Stimulated activated CD4-positive, alpha-beta T cell treated with anti-CD3 and anti-CD28 coated beads, TNF-alpha, amount 100 ng/mL, for 1 hour (primary cell): ENCODE data around the gene KCNQ1.

Experiments used
- DNase-seq, 3 donors: peaks; one replicate each; pipeline ENCODE4 v3.0.0-alpha.2; 2020; ENCODE audit warnings: low read depth in 3 of 3, low spot score in 1 of 3

The KCNQ1 gene

DNA sequence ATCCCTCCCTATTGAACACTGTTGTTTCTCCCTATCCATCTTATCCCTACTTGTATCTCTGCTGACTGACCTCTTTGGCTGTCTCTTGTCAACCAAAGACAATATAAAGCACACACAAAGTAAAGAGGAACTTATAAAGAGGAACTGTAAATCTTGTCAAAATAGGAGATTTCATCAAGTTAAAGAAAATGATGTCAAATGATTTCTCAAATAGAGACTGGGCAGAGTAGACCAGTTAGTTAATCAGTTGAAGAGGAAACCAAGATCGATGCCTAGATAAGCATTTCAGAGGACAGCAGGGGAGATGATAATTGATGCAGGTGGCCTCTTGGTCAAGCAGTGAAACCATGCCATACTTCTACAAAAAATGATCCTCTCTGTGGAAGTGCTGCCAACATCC lies 232.3 kb downstream of the KCNQ1 start:
- DNase-seq, result no peak

DNA sequence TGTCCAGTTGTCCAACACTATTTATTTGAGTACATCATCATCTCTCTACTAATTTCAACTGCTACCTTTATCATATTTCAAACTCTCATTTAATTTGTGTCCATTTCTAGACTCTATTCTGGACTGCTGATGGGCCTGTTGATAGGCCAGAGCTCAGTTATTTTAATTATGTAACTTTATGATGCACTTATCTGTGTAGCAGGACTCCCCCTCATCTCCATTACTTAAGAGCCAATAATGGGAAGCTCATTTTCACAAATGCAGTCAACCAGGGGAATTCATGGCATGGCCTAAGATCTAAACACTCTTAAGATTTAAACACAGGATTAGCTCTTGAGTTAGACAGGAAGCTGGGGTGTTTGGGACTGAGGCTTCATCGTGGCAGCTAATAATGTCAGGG lies 233.6 kb downstream of the KCNQ1 start:
- no peak for DNase-seq

GRCh38 chr11:2679011-2679676 lies 234.3 kb downstream of the KCNQ1 start:
- DNase-seq, result no peak

- no peak for DNase-seq
Observed at GRCh38 chr11:2681408-2682145, 236.8 kb downstream of the KCNQ1 start.

DNA sequence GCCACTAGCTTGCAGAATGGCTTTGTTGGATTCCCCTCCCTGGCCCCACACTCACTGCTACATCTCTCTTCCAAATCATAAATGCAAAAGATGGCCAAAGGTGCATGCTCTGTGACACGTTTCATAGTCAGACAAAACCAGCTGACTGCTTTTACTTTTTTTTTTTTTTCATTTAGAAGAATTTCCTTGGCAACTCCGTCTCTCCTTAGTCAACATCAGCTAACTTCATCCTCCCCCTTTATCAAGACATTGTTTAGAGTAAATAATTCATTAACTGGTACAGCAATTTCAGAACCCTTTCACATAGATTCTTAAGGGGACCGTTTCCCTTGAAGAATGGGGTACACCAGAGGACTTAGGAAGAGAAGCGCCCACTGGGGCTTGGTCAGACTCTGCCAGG lies 239.0 kb downstream of the KCNQ1 start:
- DNase-seq, result no peak

DNA sequence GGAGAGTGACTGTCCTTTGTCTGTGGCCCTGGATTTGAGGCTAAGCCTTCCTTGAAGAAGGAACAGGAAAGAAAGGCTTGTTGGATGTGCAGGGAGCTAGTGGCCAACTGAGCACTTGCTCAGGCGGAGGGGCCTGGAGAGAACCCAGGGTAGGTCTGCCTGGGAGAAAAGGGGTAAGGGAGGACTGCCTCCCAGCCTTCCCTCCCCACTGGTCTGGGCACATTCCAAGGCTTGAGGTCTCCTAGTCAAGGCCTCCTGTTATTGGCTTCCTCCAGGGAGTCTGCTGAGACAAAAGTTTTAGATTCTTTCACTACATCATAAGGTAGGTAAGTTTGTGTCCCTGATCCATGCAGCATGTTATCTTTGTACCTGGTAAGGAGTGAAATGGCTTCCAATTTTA lies 239.8 kb downstream of the KCNQ1 start:
- no peak for DNase-seq

GRCh38 chr11:2685051-2685450 lies 240.2 kb downstream of the KCNQ1 start:
- no peak for DNase-seq

- DNase-seq, result no peak
Observed at GRCh38 chr11:2685566-2686359, 241.0 kb downstream of the KCNQ1 start.

DNA sequence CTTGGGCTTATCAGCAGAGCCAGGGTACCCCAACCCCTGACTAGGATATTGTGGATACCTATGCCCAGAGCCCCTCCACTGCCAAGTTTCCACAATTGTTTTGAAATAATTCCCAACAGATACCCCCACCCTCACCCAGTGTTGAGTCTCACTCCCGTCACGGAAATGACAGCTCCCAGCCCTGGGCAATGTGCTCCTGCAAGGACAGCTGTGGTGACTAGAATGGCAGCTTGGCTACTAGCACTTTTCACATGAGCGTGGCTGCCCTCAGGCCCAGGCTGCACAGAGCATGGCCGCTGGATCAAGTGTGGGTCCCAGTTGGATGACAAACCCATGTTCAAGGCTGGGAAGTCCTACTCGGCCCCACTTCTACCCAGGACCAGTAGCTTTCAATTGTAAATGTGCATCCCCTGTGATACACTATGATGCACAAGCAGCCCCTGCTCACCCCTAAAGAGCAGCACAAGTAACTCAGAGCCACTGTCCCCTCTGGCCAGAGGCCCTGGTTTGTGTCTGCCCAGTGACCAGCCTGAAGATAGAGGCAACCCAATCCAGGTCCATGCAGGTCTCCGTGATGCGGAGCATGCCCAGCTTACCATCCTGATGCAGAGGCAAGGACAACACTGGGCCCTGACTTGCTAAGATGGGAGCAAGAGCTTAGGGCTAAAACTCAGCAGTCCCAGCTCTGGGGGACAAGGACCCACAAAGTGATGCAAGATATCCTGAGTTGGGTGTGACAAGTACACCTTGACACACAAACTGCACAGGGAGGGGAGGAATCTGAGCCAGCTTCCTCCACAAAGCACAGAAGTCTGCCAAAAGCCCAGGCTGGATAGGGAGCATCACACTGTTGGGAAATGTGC lies 241.8 kb downstream of the KCNQ1 start:
- DNase-seq, result no peak

- no peak for DNase-seq
Observed at GRCh38 chr11:2687223-2687530, 242.4 kb downstream of the KCNQ1 start.

DNA sequence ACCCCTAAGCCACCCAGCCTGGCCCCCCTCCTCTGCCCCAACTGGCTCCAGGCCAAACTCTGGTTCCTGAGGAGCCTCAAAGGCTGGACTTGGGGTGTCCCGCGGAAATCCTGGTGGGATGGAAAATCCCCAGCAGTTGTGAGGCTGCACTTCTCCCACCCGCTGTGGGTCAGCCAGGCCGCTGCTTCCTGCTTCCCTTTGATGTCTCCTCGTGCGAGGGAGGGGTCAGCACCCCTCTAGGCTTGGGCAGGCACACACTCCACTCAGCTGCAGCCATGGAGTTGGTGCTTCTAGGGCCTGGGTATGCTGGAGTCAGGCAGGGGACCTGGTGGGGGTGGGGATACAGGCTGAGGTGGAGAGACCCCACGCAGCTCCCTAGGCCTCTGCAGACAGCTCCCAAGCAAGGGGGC lies 243.0 kb downstream of the KCNQ1 start:
- DNase-seq, result no peak

GRCh38 chr11:2688381-2689231 lies 243.8 kb downstream of the KCNQ1 start:
- DNase-seq, result no peak

DNA sequence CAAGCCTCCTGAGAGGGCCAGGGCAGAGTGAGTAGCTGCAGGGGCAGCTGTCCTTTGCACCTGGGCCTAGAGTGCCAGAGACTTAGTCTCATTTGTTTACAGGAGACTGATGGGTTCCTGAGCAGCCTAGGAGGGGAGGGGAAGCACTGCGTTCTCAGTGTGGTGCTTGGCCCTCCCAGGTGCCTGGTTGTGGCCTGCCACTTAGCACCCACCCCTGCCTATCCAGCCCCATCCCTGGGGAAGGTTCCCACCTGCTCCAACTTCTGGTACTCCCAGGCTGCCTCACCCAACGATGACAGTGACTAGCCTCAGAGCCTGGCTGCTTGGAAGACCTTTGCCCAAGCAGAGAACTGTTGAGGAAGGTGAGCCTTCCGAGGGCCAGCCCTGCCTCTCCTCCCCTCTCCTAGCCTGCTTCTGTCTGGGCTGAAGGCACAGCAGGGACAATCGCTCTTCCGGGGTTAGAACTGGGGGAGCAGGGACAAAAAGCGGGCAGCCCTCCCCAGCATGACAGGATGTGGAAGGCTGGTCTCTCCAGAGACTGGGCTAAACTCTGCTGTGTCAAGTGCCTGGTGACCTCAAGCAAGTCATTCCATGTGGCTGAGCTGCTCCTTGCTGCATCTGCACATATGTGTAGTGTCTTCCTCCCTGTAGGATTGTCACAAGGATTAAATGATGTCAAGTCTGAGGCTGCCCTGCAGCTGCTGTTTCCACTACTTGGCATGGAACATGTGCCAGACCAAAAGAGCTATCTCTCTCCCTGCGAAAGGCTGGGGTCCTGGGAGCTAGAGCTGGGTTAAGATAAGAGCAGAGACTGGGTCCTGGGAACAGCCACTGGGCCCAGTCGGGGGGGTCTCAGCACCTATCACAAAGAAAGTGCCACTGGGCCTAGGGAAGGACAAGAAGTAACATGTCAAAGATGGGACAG lies 245.1 kb downstream of the KCNQ1 start:
- no peak for DNase-seq

DNA sequence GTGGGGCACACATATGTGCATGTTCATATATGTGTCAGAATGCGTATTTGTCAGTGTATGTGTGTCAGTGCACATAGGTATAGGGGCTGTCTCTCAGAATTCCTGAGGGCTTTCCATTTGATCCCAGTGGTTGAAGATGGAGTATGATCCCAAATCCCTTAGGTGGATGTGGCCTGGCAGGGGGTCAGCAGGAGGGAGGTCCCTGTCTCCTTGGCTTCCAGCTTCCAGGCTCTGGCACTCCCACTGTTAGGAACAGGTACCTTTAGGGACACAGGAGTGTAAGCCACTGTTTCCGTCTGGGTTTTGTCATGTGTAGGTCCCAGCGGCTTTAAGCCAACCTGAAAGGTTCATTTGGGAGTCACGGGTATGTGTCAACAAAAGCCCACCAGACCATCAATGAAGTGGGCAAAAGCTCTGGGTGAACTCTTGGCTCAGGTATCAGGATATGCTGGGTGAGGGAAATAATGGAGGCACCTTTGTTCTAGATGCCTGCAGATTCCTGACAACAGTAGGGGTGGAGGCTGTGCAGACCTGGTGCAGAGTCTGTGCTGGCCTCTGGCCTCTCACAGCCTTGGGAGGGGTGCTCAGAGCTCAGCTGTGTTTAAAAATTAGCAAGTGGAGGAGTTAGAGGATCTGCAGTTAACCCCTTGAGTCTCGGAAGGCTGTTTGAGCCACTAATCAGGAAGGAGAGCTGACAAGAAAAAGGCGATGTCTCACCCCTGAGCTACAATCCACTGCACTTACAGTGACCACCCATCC lies 246.0 kb downstream of the KCNQ1 start:
- no peak for DNase-seq

DNA sequence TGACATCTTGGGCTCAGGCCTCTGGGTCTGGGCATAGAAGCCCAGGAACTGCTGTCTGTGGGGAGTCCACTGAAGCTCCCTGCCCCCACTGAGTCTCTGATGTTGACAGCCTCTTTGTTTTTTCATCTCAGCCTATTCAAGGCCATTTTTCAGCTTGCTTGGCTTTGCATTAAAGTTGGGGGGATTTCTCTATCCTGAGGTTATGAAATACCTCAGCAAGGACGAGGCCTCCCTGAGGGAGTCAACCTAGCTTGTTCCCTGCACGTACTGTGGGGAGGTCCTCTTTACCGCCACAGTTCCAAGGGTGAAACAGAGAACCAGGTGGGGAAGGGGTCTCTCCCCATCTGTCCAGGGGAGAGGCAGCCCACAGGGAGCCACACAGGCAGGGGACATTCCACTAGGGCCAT lies 246.6 kb downstream of the KCNQ1 start:
- no peak for DNase-seq

GRCh38 chr11:2691991-2692875 lies 247.4 kb downstream of the KCNQ1 start:
- DNase-seq, result no peak
